KMS-11 (cell line): ENCODE data around the gene SLC7A8.

Experiments used
- H2AFZ ChIP-seq: fragments of 200-600 bp; sonication (generic); 2 replicates; pipeline ENCODE4 v1.6.1; 2016; ENCODE audit warnings: antibody characterized with exemption, mixed run types, low read depth
- H3K27ac ChIP-seq: fragments of 200-600 bp; sonication (generic); 2 replicates; pipeline ENCODE4 v1.6.1; 2016; ENCODE audit warnings: mild to moderate bottlenecking, mixed run types
- H3K27me3 ChIP-seq: fragments of 200-600 bp; sonication (generic); 2 replicates; pipeline ENCODE4 v1.6.1; 2017; ENCODE audit warnings: mild to moderate bottlenecking, low read depth, mixed run types, moderate library complexity; ENCODE audit not compliant: insufficient read depth
- H3K36me3 ChIP-seq: fragments of 200-600 bp; sonication (generic); 2 replicates; pipeline ENCODE4 v1.6.1; 2017; ENCODE audit warnings: mild to moderate bottlenecking, mixed run types; ENCODE audit not compliant: insufficient read depth
- H3K4me1 ChIP-seq: fragments of 200-600 bp; sonication (generic); 2 replicates; pipeline ENCODE4 v1.6.1; 2016; ENCODE audit warnings: mild to moderate bottlenecking, low read depth, mixed run types; ENCODE audit not compliant: poor library complexity, severe bottlenecking
- H3K4me2 ChIP-seq: fragments of 200-600 bp; sonication (generic); 2 replicates; pipeline ENCODE4 v1.7.0; 2016; ENCODE audit warnings: mild to moderate bottlenecking, mixed run types
- H3K4me3 ChIP-seq: fragments of 200-600 bp; sonication (generic); IDR thresholded peaks from 2 replicates; pipeline ENCODE4 v1.6.1; 2017; ENCODE audit warnings: low read depth, low read length, mixed read lengths; ENCODE audit not compliant: insufficient read depth
- H3K79me2 ChIP-seq: fragments of 200-600 bp; sonication (generic); 2 replicates; pipeline ENCODE4 v1.6.1; 2016; ENCODE audit warnings: low read depth, mixed run types; ENCODE audit not compliant: insufficient read depth
- H3K9ac ChIP-seq: fragments of 200-600 bp; sonication (generic); 2 replicates; pipeline ENCODE4 v1.6.1; 2016; ENCODE audit warnings: mild to moderate bottlenecking, mixed run types
- H4K20me1 ChIP-seq: fragments of 200-600 bp; sonication (generic); 2 replicates; pipeline ENCODE4 v1.6.1; 2016; ENCODE audit warnings: mild to moderate bottlenecking, mixed run types; ENCODE audit not compliant: insufficient read depth
- TF ChIP-seq, protein P1 (sequence below): fragments of 200-600 bp; sonication (generic); conservative IDR thresholded peaks from 2 replicates; pipeline ENCODE4 v1.6.1; 2017; ENCODE audit warnings: low read depth, mild to moderate bottlenecking, antibody characterized with exemption, low read length, moderate library complexity, mixed read lengths

SLC7A8 gene

GRCh38 chr14:23154964-23155587 is 28.4 kb downstream of the SLC7A8 start:
- H3K79me2 ChIP-seq: no peaks in the 10 kb centered on the region
- H3K27me3 ChIP-seq: no peaks in the 10 kb centered on the region
- H3K36me3 ChIP-seq: no peaks in the 10 kb centered on the region
- TF ChIP-seq, protein P1, sequence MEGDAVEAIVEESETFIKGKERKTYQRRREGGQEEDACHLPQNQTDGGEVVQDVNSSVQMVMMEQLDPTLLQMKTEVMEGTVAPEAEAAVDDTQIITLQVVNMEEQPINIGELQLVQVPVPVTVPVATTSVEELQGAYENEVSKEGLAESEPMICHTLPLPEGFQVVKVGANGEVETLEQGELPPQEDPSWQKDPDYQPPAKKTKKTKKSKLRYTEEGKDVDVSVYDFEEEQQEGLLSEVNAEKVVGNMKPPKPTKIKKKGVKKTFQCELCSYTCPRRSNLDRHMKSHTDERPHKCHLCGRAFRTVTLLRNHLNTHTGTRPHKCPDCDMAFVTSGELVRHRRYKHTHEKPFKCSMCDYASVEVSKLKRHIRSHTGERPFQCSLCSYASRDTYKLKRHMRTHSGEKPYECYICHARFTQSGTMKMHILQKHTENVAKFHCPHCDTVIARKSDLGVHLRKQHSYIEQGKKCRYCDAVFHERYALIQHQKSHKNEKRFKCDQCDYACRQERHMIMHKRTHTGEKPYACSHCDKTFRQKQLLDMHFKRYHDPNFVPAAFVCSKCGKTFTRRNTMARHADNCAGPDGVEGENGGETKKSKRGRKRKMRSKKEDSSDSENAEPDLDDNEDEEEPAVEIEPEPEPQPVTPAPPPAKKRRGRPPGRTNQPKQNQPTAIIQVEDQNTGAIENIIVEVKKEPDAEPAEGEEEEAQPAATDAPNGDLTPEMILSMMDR: no peak
- H3K4me1 ChIP-seq: no peaks in the 10 kb centered on the region
- H3K4me2 ChIP-seq: no peak overlapping the region
- H3K9ac ChIP-seq: no peak overlapping the region
- H3K4me3 ChIP-seq: no peak overlapping the region
- no peak overlapping the region for H3K27ac ChIP-seq
- H4K20me1 ChIP-seq: no peaks in the 10 kb centered on the region
- H2AFZ ChIP-seq: no peak overlapping the region

- Histone ChIP-seq H3K27ac (no peak overlapping the region), H3K4me1 (no peaks in the 10 kb centered on the region), H3K4me3 (no peak overlapping the region), H3K9ac (no peak overlapping the region), H4K20me1 (no peaks in the 10 kb centered on the region), H3K27me3 (no peaks in the 10 kb centered on the region), H3K79me2 (no peaks in the 10 kb centered on the region), H3K4me2 (no peak overlapping the region), H2AFZ (no peak overlapping the region), H3K36me3 (no peaks in the 10 kb centered on the region)
- TF ChIP-seq, protein P1: no peak
Observed at GRCh38 chr14:23153851-23154796, 29.3 kb downstream of the SLC7A8 start.

- no peaks in the 10 kb centered on the region for H3K27me3 ChIP-seq
- TF ChIP-seq, protein P1: no peak
- no peaks in the 10 kb centered on the region for H3K4me1 ChIP-seq
- H2AFZ ChIP-seq: no peak overlapping the region
- H3K36me3 ChIP-seq: no peaks in the 10 kb centered on the region
- H3K4me2 ChIP-seq: no peak overlapping the region
- no peaks in the 10 kb centered on the region for H3K79me2 ChIP-seq
- no peak overlapping the region for H3K27ac ChIP-seq
- H3K9ac ChIP-seq: no peak overlapping the region
- no peak overlapping the region for H3K4me3 ChIP-seq
- no peaks in the 10 kb centered on the region for H4K20me1 ChIP-seq
Observed at GRCh38 chr14:23151342-23151741, 32.1 kb downstream of the SLC7A8 start.

- H3K79me2 ChIP-seq: no peaks in the 10 kb centered on the region
- no peak overlapping the region for H3K4me2 ChIP-seq
- H3K9ac ChIP-seq: no peak overlapping the region
- no peaks in the 10 kb centered on the region for H4K20me1 ChIP-seq
- H3K27me3 ChIP-seq: no peaks in the 10 kb centered on the region
- no peaks in the 10 kb centered on the region for H3K4me1 ChIP-seq
- H3K4me3 ChIP-seq: no peak overlapping the region
- TF ChIP-seq, protein P1: no peak
- H3K36me3 ChIP-seq: no peaks in the 10 kb centered on the region
- H2AFZ ChIP-seq: no peak overlapping the region
- no peak overlapping the region for H3K27ac ChIP-seq
Observed at GRCh38 chr14:23149745-23150144, 33.7 kb downstream of the SLC7A8 start.
